Heart right ventricle (tissue), 16 donors: ENCODE data around the gene OCEL1. TPM values are rescaled to one million over a fixed set of nuclear protein-coding genes. Genes with fewer than 3 reads are reported as not detected.
A peak's percentile ranks its signal among the peaks of the same experiment; 100 is the strongest.

Experiments used
- ATAC-seq, 8 donors: fragments of 200-7000 bp; cut with Tn5 transposase; one replicate each; pipeline ENCODE4 v1.9.1; 2020; ENCODE audit warnings: mild to moderate bottlenecking in 8 of 8, moderate library complexity in 8 of 8, moderate number of reproducible peaks in 1 of 8
- DNase-seq, 2 donors: peaks; one replicate each; pipeline ENCODE4 v3.0.0-alpha.2; 2020
- H3K27ac ChIP-seq, 10 donors: fragments of 200-600 bp; sonication (generic) in 2 of 10; one replicate each; pipeline versions ENCODE4 v1.5.0 to v1.8.0; 2020 to 2022; ENCODE audit warnings: mild to moderate bottlenecking in 3 of 10
- H3K27me3 ChIP-seq, 7 donors: fragments of 200-600 bp; one replicate each; pipeline ENCODE4 v1.8.0; 2021 to 2022; ENCODE audit warnings: mild to moderate bottlenecking in 2 of 7
- H3K36me3 ChIP-seq, 9 donors: fragments of 200-600 bp; sonication (generic) in 1 of 9; one replicate each; pipeline versions ENCODE4 v1.5.0 to v1.8.0; 2020 to 2022; ENCODE audit warnings: mild to moderate bottlenecking in 2 of 9
- H3K4me1 ChIP-seq, 9 donors: fragments of 200-600 bp; sonication (generic) in 1 of 9; one replicate each; pipeline versions ENCODE4 v1.5.0 to v1.8.0; 2020 to 2022; ENCODE audit warnings: mild to moderate bottlenecking in 4 of 9
- H3K4me3 ChIP-seq, 10 donors: fragments of 200-600 bp; sonication (generic) in 2 of 10; one replicate each; pipeline versions ENCODE4 v1.5.0 to v1.8.0; 2020 to 2022; ENCODE audit warnings: mild to moderate bottlenecking in 7 of 10, moderate library complexity in 2 of 10
- H3K9me3 ChIP-seq, 11 donors: fragments of 200-600 bp in 10 of 11; sonication (generic) in 2 of 11; one replicate each; pipeline versions ENCODE4 v1.5.0 to v1.8.0; 2013 to 2022; ENCODE audit warnings: mild to moderate bottlenecking in 2 of 11, control low read depth in 1 of 11, moderate library complexity in 1 of 11
- WGBS, 2 donors: extraction: QIAGEN DNeasy Blood & Tissue Kit; methylation state at CpG; one replicate each; pipeline ENCODE4 v1.1.7; 2013; ENCODE audit warnings: inconsistent platforms in 1 of 2; 5-methylcytosine and 5-hydroxymethylcytosine counted together
- intact Hi-C, 10 donors: fragments of 100-400 bp; cut with DNase I; formaldehyde crosslinking; loops; one replicate each; pipeline versions ENCODE4 v1.11.1 to v1.14.2; 2022
- polyA plus RNA-seq, 2 donors: library from polyadenylated mRNA; stranded (reverse); fragments of 200-250 nt; gene quantifications; one replicate each; pipeline ENCODE4 v1.2.3, GENCODE V29; 2013
- total RNA-seq, 10 donors: library from RNA; stranded (reverse); fragmentation: NEBNext Ultra II Directional in 3 of 10; extraction: Animal tissue kit (Norgen Biotek cat#: 25700) in 3 of 10; gene quantifications; one replicate each; pipeline versions ENCODE4 v1.2.1 to v1.2.4, GENCODE V29; 2021 to 2023
- TF ChIP-seq, protein P1 (sequence below), 9 donors: fragments of 200-600 bp; sonication (generic) in 2 of 9; IDR thresholded peaks; one replicate each; pipeline versions ENCODE4 v1.5.0 to v1.8.0; 2021 to 2022; ENCODE audit warnings: antibody characterized with exemption in 9 of 9, mild to moderate bottlenecking in 5 of 9, moderate library complexity in 1 of 9
- donor health status: Arrhythmogenic right ventricular cardiomyopathy.
- donor health status: ischemic (EF 13 %, LVEDD 7.1; RV severe dilation, severe dysfunction).
- donor health status: healthy with polysubstance abuse.
- donor health status: DM: no; HTN: yes; CAD: no.
- donor health status: DM: no; HTN: no; CAD: no.
- donor health status: ischemic (EF 25% LVEDD 6.9; RV normal size, moderate dysfunction).
- donor health status: ischemic (EF 25% LVEDD 5.7; RV mildly dilated, moderate dysfunction).
- donor health status: healthy.
- donor health status: DM: yes; HTN: yes; CAD: no.
- donor health status: Ischemic cardiomyopathy.
- donor health status: ischemic (EF 35%, LVEDD 5.7; RV mildly dilated, moderate dysfunction).
- donor health status: nonischemic (EF 11% LVEDD 7.7; RV severe dilation, severe dysfunction).
- donor health status: DM: yes; HTN: yes; CAD: no.
- donor health status: PGD.
- donor health status: ischemic (EF 29% LVEDD 5.4; RV normal size, mild dysfunction).
- donor health status: nonischemic (EF 23%, LVEDD 6.1; RV moderate dilation, normal function).

The OCEL1 gene
- total and polyA plus RNA-seq, 12 donors = 7.2 to 47.4 (median 15.3) TPM

DNA sequence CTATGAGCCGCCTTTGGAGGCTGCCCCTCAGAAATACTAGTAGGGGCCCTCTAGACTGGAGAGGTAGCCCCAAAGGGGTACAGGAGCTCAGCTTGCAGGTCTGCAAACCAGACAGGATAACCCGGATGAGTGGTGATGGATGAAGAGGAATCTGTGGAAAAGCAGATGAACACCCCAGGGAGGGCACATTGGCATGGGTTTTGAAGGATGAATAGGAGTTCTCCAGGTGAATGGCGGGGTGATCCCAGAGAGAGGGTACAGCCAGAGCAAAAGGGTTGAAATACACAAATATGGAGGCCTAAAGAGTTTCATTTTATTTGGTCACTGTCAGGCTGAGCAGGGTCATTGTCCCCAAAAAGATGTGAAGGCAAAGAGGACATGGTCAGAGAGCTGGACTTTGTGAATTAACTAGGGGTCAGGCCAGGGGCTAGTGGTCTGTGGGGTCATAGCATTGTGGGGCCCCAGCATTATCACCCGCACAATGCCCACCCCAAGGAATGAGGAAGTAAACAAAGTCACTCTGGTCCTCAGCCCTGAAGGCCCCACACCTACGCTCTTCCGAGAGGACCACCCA is 14.9 kb downstream of the OCEL1 start:
- TF ChIP-seq, protein P1, sequence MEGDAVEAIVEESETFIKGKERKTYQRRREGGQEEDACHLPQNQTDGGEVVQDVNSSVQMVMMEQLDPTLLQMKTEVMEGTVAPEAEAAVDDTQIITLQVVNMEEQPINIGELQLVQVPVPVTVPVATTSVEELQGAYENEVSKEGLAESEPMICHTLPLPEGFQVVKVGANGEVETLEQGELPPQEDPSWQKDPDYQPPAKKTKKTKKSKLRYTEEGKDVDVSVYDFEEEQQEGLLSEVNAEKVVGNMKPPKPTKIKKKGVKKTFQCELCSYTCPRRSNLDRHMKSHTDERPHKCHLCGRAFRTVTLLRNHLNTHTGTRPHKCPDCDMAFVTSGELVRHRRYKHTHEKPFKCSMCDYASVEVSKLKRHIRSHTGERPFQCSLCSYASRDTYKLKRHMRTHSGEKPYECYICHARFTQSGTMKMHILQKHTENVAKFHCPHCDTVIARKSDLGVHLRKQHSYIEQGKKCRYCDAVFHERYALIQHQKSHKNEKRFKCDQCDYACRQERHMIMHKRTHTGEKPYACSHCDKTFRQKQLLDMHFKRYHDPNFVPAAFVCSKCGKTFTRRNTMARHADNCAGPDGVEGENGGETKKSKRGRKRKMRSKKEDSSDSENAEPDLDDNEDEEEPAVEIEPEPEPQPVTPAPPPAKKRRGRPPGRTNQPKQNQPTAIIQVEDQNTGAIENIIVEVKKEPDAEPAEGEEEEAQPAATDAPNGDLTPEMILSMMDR (IDR thresholded peaks at IDR 0.05) = no peak
- Histone ChIP-seq H3K27ac (peak overlapping the region in 6 of 10 donors; percentile 22 to 94 (median 80)), H3K4me3 (no peak overlapping the region), H3K27me3 (no peaks in the 10 kb centered on the region), H3K36me3 (peaks cover 0 to 37% (median 0%) of the 10 kb centered on the region in 9 donors), H3K9me3 (no peaks in the 10 kb centered on the region), H3K4me1 (peaks cover 8 to 45% (median 34%) of the 10 kb centered on the region in 9 donors)
- no peak for ATAC-seq
- no peak for DNase-seq
- WGBS, 2 donors = 97% methylated on average over 6 of the region's 6 CpGs
- intact Hi-C loops = no loop called here

DNA sequence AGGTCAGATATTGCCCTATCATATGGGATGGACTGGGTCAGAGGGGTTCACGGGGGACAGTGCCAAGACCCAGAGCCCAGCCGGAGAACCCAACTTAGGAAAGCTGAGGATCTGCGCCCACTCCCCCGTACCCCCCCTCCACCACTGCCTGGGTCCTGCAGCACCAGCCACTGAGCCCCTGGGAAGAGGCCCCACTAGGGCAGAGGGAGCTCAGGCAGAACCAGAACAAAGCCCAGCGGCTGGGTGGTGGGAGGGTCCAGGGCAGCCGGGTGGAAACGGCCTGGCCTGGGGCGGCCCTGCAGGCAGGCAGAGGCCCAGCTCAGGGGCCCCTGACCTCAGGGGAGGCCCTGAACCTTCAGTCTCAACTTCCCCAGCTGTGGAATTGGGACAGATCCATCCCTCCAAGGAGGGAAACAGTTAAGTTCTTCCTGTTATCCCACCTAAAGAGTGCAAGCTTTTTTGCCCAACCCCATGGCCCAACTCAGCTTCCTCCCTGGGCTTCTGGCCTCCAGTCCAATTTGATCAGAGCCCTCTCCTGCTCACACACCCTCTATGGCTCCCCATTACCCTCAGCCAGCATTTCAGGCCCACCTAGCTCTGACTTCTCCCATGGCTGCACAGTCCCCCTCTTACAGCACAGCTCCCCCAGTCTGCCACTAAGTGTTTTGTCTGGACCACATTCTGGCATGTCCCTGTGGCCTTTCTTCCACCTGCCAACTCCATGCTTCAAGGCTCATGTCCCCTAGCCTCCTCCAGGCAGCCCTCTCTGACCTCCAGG is 16.6 kb downstream of the OCEL1 start:
- Histone ChIP-seq H3K9me3 (no peaks in the 10 kb centered on the region), H3K27me3 (no peaks in the 10 kb centered on the region), H3K4me1 (peaks cover 10 to 49% (median 36%) of the 10 kb centered on the region in 9 donors), H3K27ac (peak overlapping the region in 8 of 10 donors; percentile 48 to 94 (median 88)), H3K4me3 (peak overlapping the region in 5 of 10 donors; percentile 75 to 93 (median 89)), H3K36me3 (peaks cover 0 to 30% (median 0%) of the 10 kb centered on the region in 9 donors)
- DNase-seq (no peak), ATAC-seq (no peak)
- WGBS, 2 donors = 61 to 64% methylated on average over 8 of the region's 8 CpGs
- intact Hi-C loops = no loop called here
- TF ChIP-seq, protein P1 (IDR thresholded peaks at IDR 0.05) = no peak

GRCh38 chr19:17243211-17243829 is 17.3 kb downstream of the OCEL1 start:
- ATAC-seq (peak in 2 of 8 donors; percentile 7 to 15), DNase-seq (no peak)
- TF ChIP-seq, protein P1 (IDR thresholded peaks at IDR 0.05) = no peak
- 27 to 30% methylated on average over 8 of the region's 8 CpGs for WGBS, 2 donors
- intact Hi-C loops = no loop called here
- peaks cover 10 to 55% (median 36%) of the 10 kb centered on the region in 9 donors for H3K4me1 ChIP-seq
- H3K4me3 ChIP-seq = peak overlapping the region; percentile 61 to 93 (median 87)
- H3K9me3 ChIP-seq = no peaks in the 10 kb centered on the region
- H3K27me3 ChIP-seq = no peaks in the 10 kb centered on the region
- H3K27ac ChIP-seq = peak overlapping the region; percentile 78 to 94 (median 87)
- H3K36me3 ChIP-seq = peaks cover 0 to 23% (median 0%) of the 10 kb centered on the region in 9 donors
